GM12864 (cell line): Measurements from ENCODE around the gene ADAMTS2.

ENCODE experiments used
- DNase-seq: peaks from one replicate; pipeline ENCODE4 v3.0.0-alpha.2; 2011; ENCODE audit warnings: low read depth
- H3K4me3 ChIP-seq: 2 replicates; pipeline ENCODE4 v1.5.1; 2011; ENCODE audit warnings: mild to moderate bottlenecking, low read depth, low read length, control low read depth
- CTCF ChIP-seq: IDR thresholded peaks from 2 replicates; pipeline ENCODE4 v1.5.1; 2011; ENCODE audit warnings: low read depth, mild to moderate bottlenecking, moderate library complexity, low read length, control low read depth, inconsistent platforms; ENCODE audit errors: missing control alignments

Gene ADAMTS2

GRCh38 chr5:179123491-179124272, 221.6 kb downstream of the ADAMTS2 start:
- TF ChIP-seq CTCF, result no peak
- H3K4me3 ChIP-seq, result no peak overlapping the region
- DNase-seq, result no peak

GRCh38 chr5:179123109-179123426, 222.2 kb downstream of the ADAMTS2 start:
- no peak for DNase-seq
- no peak for TF ChIP-seq CTCF
- no peak overlapping the region for H3K4me3 ChIP-seq

- no peak for DNase-seq
- H3K4me3 ChIP-seq, result no peak overlapping the region
- no peak for TF ChIP-seq CTCF
These were observed 222.7 kb downstream of the ADAMTS2 start for GRCh38 chr5:179122411-179123108.

- no peak overlapping the region for H3K4me3 ChIP-seq
- no peak for DNase-seq
- TF ChIP-seq CTCF, result no peak
These were observed 223.6 kb downstream of the ADAMTS2 start for GRCh38 chr5:179121667-179122111.

GRCh38 chr5:179120951-179121666, 224.2 kb downstream of the ADAMTS2 start:
- no peak for TF ChIP-seq CTCF
- no peak overlapping the region for H3K4me3 ChIP-seq
- no peak for DNase-seq

GRCh38 chr5:179120421-179120861, 224.8 kb downstream of the ADAMTS2 start:
- no peak for TF ChIP-seq CTCF
- no peak for DNase-seq

More at GRCh38 chr5:179120421-179120861, 224.8 kb downstream of the ADAMTS2 start:
- H3K4me3 ChIP-seq, result no peak overlapping the region
